NCI-H2081 treated with DMSO at 0.1 percent for 48 hours (cell line): Measurements from ENCODE around the gene RIPOR2.

ENCODE experiments used
- DNase-seq: peaks from one replicate; lab custom pipeline; 2025; lab: John Stamatoyannopoulos, UW

RIPOR2 gene

GRCh38 chr6:24876499-24877465 is 59.0 kb downstream of the RIPOR2 start:
- DNase-seq: no peak

GRCh38 chr6:24875534-24875901 is 60.2 kb downstream of the RIPOR2 start:
- DNase-seq: no peak

GRCh38 chr6:24874776-24875533 is 60.8 kb downstream of the RIPOR2 start:
- no peak for DNase-seq

GRCh38 chr6:24874128-24874527 is 61.6 kb downstream of the RIPOR2 start:
- DNase-seq: no peak

- no peak for DNase-seq
These were observed 63.0 kb downstream of the RIPOR2 start for GRCh38 chr6:24872779-24873178.

GRCh38 chr6:24868765-24869164 is 67.0 kb downstream of the RIPOR2 start:
- no peak for DNase-seq

GRCh38 chr6:24867104-24867703 is 68.6 kb downstream of the RIPOR2 start:
- DNase-seq: no peak

- no peak for DNase-seq
These were observed 70.6 kb downstream of the RIPOR2 start for GRCh38 chr6:24865161-24865560.

- DNase-seq: no peak
These were observed 71.4 kb downstream of the RIPOR2 start for GRCh38 chr6:24864343-24864742.

GRCh38 chr6:24861934-24862333 is 73.8 kb downstream of the RIPOR2 start:
- no peak for DNase-seq

- no peak for DNase-seq
These were observed 76.1 kb downstream of the RIPOR2 start for GRCh38 chr6:24859608-24860200.

GRCh38 chr6:24859132-24859531 is 76.6 kb downstream of the RIPOR2 start:
- no peak for DNase-seq

- no peak for DNase-seq
These were observed 77.5 kb downstream of the RIPOR2 start for GRCh38 chr6:24858177-24858653.

GRCh38 chr6:24856901-24857670 is 78.7 kb downstream of the RIPOR2 start:
- no peak for DNase-seq

- no peak for DNase-seq
These were observed 79.5 kb downstream of the RIPOR2 start for GRCh38 chr6:24856246-24856599.

GRCh38 chr6:24855395-24856245 is 80.1 kb downstream of the RIPOR2 start:
- DNase-seq: no peak

GRCh38 chr6:24854077-24854666 is 81.6 kb downstream of the RIPOR2 start:
- DNase-seq: no peak

GRCh38 chr6:24851086-24851485 is 84.7 kb downstream of the RIPOR2 start:
- no peak for DNase-seq

GRCh38 chr6:24849713-24850112 is 86.0 kb downstream of the RIPOR2 start:
- DNase-seq: no peak

- no peak for DNase-seq
These were observed 87.3 kb downstream of the RIPOR2 start for GRCh38 chr6:24848461-24848860.
